ENCODE results near the gene BATF2.

GRCh38 chr11:65017937-65018336 is 21.2 kb upstream of the BATF2 start:
- TF ChIP-seq TAF1 (IDR thresholded peaks at IDR 0.05; ENCODE audit: borderline replicate concordance, low read depth, low read length) (no peak), POLR2A (IDR thresholded peaks at IDR 0.05; ENCODE audit: low read depth, low read length) (no peak), POLR2AphosphoS5 (IDR thresholded peaks at IDR 0.05; ENCODE audit: low read depth, low read length) (no peak)

Measured in GM12892 (cell line).